HG02798 (cell line): ENCODE measurements around the gene FGD2.
"Not testable (repeated sequence)": the region's sequence is repeated elsewhere in the genome, so short reads cannot be mapped to it uniquely, and the experiment has no call there.

Source experiments
- ATAC-seq: cut with Tn5 transposase; IDR thresholded peaks from one replicate; pipeline ENCODE4 v1.9.1; 2021; ENCODE audit warnings: mild to moderate bottlenecking; ENCODE audit not compliant: unreplicated experiment, poor library complexity

FGD2 gene

GRCh38 chr6:36985808-36986703, 19.4 kb upstream of the FGD2 start, which contains the start of gene MTCH1:
Gene MTCH1 (minus strand): TSS chr6:36986196. CDS start chr6:36986173, 23 bp downstream.
- peak; percentile 91 for ATAC-seq

GRCh38 chr6:36986704-36987047, 18.8 kb upstream of the FGD2 start:
- no peak for ATAC-seq

- no peak for ATAC-seq
These were observed 16.2 kb upstream of the FGD2 start for GRCh38 chr6:36989264-36989663.

- not testable (repeated sequence) for ATAC-seq
These were observed 15.1 kb upstream of the FGD2 start for GRCh38 chr6:36990401-36990800.

GRCh38 chr6:36997811-36998722, 7.4 kb upstream of the FGD2 start:
- ATAC-seq = no peak

GRCh38 chr6:36998723-36999038, 6.8 kb upstream of the FGD2 start:
- ATAC-seq = no peak

- no peak for ATAC-seq
These were observed 6.2 kb upstream of the FGD2 start for GRCh38 chr6:36999061-36999750.

- ATAC-seq = no peak
These were observed 5.7 kb upstream of the FGD2 start for GRCh38 chr6:36999751-37000125.

GRCh38 chr6:37004044-37004980, 1.1 kb upstream of the FGD2 start:
- no peak for ATAC-seq

- ATAC-seq = peak; percentile 1
These were observed 542 bp downstream of the FGD2 start for GRCh38 chr6:37005827-37006567.

- no peak for ATAC-seq
These were observed 1.4 kb downstream of the FGD2 start for GRCh38 chr6:37006793-37007339.

GRCh38 chr6:37007340-37008043, 2.0 kb downstream of the FGD2 start:
- ATAC-seq = no peak

- no peak for ATAC-seq
These were observed 3.3 kb downstream of the FGD2 start for GRCh38 chr6:37008484-37009465.

GRCh38 chr6:37010402-37010892, 5.0 kb downstream of the FGD2 start:
- ATAC-seq = no peak

GRCh38 chr6:37011656-37012378, 6.4 kb downstream of the FGD2 start:
- ATAC-seq = no peak
